ENCODE results near the gene SPATS2L.
"Not testable (repeated sequence)": the region's sequence is repeated elsewhere in the genome, so short reads cannot be mapped to it uniquely, and the experiment has no call there.

Gene SPATS2L

GRCh38 chr2:200320991-200321390, 14.5 kb downstream of the SPATS2L start:
- no peak for DNase-seq (ENCODE audit: low spot score)

GRCh38 chr2:200321780-200322534, 15.5 kb downstream of the SPATS2L start:
- DNase-seq (ENCODE audit: low spot score): no peak

GRCh38 chr2:200322607-200323006, 16.1 kb downstream of the SPATS2L start:
- DNase-seq (ENCODE audit: low spot score): no peak

GRCh38 chr2:200324362-200324761, 17.9 kb downstream of the SPATS2L start:
- no peak for DNase-seq (ENCODE audit: low spot score)

GRCh38 chr2:200329384-200329783, 22.9 kb downstream of the SPATS2L start:
- DNase-seq (ENCODE audit: low spot score): no peak

GRCh38 chr2:200329798-200330197, 23.3 kb downstream of the SPATS2L start:
- no peak for DNase-seq (ENCODE audit: low spot score)

- no peak for DNase-seq (ENCODE audit: low spot score)
Observed at GRCh38 chr2:200330351-200331060, 24.0 kb downstream of the SPATS2L start.

- DNase-seq (ENCODE audit: low spot score): no peak
Observed at GRCh38 chr2:200331061-200331400, 24.5 kb downstream of the SPATS2L start.

GRCh38 chr2:200335657-200336056, 29.2 kb downstream of the SPATS2L start:
- DNase-seq (ENCODE audit: low spot score): no peak

- no peak for DNase-seq (ENCODE audit: low spot score)
Observed at GRCh38 chr2:200336980-200337615, 30.6 kb downstream of the SPATS2L start.

- no peak for DNase-seq (ENCODE audit: low spot score)
Observed at GRCh38 chr2:200337621-200338020, 31.1 kb downstream of the SPATS2L start.

GRCh38 chr2:200338692-200339091, 32.2 kb downstream of the SPATS2L start:
- DNase-seq (ENCODE audit: low spot score): no peak

GRCh38 chr2:200340508-200341224, 34.2 kb downstream of the SPATS2L start:
- DNase-seq (ENCODE audit: low spot score): no peak

- no peak for DNase-seq (ENCODE audit: low spot score)
Observed at GRCh38 chr2:200341376-200341775, 34.9 kb downstream of the SPATS2L start.

GRCh38 chr2:200342235-200342634, 35.7 kb downstream of the SPATS2L start:
- DNase-seq (ENCODE audit: low spot score): no peak

- no peak for DNase-seq (ENCODE audit: low spot score)
Observed at GRCh38 chr2:200342654-200343053, 36.2 kb downstream of the SPATS2L start.

- not testable (repeated sequence) for DNase-seq (ENCODE audit: low spot score)
Observed at GRCh38 chr2:200344202-200344601, 37.7 kb downstream of the SPATS2L start.

GRCh38 chr2:200345975-200346374, 39.5 kb downstream of the SPATS2L start:
- no peak for DNase-seq (ENCODE audit: low spot score)

GRCh38 chr2:200347301-200347700, 40.8 kb downstream of the SPATS2L start:
- no peak for DNase-seq (ENCODE audit: low spot score)

GRCh38 chr2:200348897-200349563, 42.5 kb downstream of the SPATS2L start:
- no peak for DNase-seq (ENCODE audit: low spot score)

GRCh38 chr2:200349868-200350267, 43.4 kb downstream of the SPATS2L start:
- DNase-seq (ENCODE audit: low spot score): no peak

GRCh38 chr2:200350850-200351285, 44.4 kb downstream of the SPATS2L start:
- no peak for DNase-seq (ENCODE audit: low spot score)
